ENCODE results near the gene SYCP2L. TPM values are rescaled to one million over a fixed set of nuclear protein-coding genes. Genes with fewer than 3 reads are reported as not detected.

SYCP2L gene
- total and polyA plus RNA-seq, 2 of the 4 experiments (the other 2 are of a cell fraction) = 0.05 TPM; not detected in 1

DNA sequence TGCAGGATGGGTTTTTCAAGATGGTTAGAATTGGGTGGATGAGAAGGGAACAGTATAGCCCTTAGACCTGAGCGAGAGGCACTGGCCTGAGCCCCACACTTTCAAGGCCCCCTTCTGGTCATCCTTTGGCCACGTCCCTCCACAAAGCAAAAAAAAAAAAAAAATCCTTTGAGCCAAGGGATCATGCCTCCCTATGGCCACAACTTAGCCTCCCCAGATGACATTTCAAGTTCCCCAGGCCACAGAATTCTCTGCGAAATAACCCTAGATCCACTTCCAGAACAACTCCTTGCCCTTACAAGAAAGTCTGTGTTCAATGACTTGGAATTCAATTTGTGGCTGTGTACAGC, 126.8 kb downstream of the SYCP2L start:
- Histone ChIP-seq H2AFZ (replicated peaks; ENCODE audit: low read length, poor library complexity) (no peak overlapping the region), H3K9me1 (ENCODE audit: insufficient read depth, low read length) (peaks cover 6% of the 10 kb centered on the region), H3K4me3 (ENCODE audit: insufficient read depth, low read depth, low read length) (no peak overlapping the region), H3K4me1 (ENCODE audit: control insufficient read depth, insufficient read depth, low read length) (peaks cover 10% of the 10 kb centered on the region), H3K9me3 (ENCODE audit: control insufficient read depth, insufficient read depth, low read length) (no peaks in the 10 kb centered on the region), H3K27me3 (ENCODE audit: control insufficient read depth, insufficient read depth, low read length) (no peaks in the 10 kb centered on the region), H3K9ac (ENCODE audit: low read depth, low read length) (no peak overlapping the region), H2BK5ac (ENCODE audit: low read depth, low read length, poor library complexity, severe bottlenecking) (no peak overlapping the region), H2BK20ac (ENCODE audit: low read depth, low read length) (peak overlapping the region; percentile 32), H3K79me1 (ENCODE audit: low read depth in 1 of 2, low read length in 2 of 2) (peaks cover 0 to 4% of the 10 kb centered on the region in 2 experiments; a peak in 1 of 4 replicates), H4K20me1 (ENCODE audit: insufficient read depth, low read length) (no peaks in the 10 kb centered on the region), H3K4ac (ENCODE audit: low read depth, low read length) (peak overlapping the region; percentile 40), H3K36me3 (ENCODE audit: control insufficient read depth, insufficient read depth, low read length) (no peaks in the 10 kb centered on the region), H3K23ac (ENCODE audit: low read depth, low read length) (no peak overlapping the region; the same call in 1 of the 2 replicates), H4K8ac (ENCODE audit: low read depth in 2 of 2, low read length in 2 of 2) (no peak overlapping the region), H3K18ac (ENCODE audit: low read depth, low read length) (no peak overlapping the region; the same call in 1 of the 2 replicates), H3K56ac (ENCODE audit: extremely low read depth, insufficient read depth, low read length) (no peak overlapping the region), H4K5ac (ENCODE audit: low read depth, low read length) (no peak overlapping the region), H3K14ac (replicated peaks; ENCODE audit: low read depth, low read length) (peak overlapping the region; percentile 52; the same call in 1 of the 2 replicates), H4K91ac (ENCODE audit: insufficient read depth, low read depth, low read length) (peak overlapping the region; percentile 17; the same call in 1 of the 2 replicates), H2AK9ac (replicated peaks; ENCODE audit: low read depth, low read length, poor library complexity) (peak overlapping the region; percentile 51), H3K27ac (ENCODE audit: insufficient read depth, low read length) (no peak overlapping the region), H2AK5ac (ENCODE audit: low read depth, low read length) (no peak overlapping the region), H3K4me2 (ENCODE audit: low read depth, low read length) (no peak overlapping the region), H2BK15ac (ENCODE audit: low read depth, low read length) (peak overlapping the region; percentile 1; the same call in 1 of the 3 replicates), H2BK120ac (ENCODE audit: low read depth, low read length) (peak overlapping the region; percentile 16; the same call in 1 of the 2 replicates)
- POLR2A ChIA-PET (ENCODE audit: unreplicated experiment) = no interaction called here
- ATAC-seq (ENCODE audit: low read depth) (no peak), DNase-seq (no peak)
- CTCF ChIA-PET = no interaction called here
- intact Hi-C loops (cut with micrococcal nuclease) = no loop called here
- WGBS, 2 experiments (ENCODE audit: extremely low coverage in 2 of 2, insufficient read length in 1 of 2) = no CpG with 5 or more reads among the region's 3 CpGs
- in situ Hi-C loops (cut with MboI; ENCODE audit: low sequenced_read_pairs) = no loop called here
- BruUV-seq (replicated peaks) = no TSS peak
- no peak for TF ChIP-seq MAFK (IDR thresholded peaks at IDR 0.05; ENCODE audit: low read depth, low read length)
- TF ChIP-seq BHLHE40 (IDR thresholded peaks at IDR 0.05; ENCODE audit: low read depth, low read length) = no peak
- no peak for TF ChIP-seq CEBPB (IDR thresholded peaks at IDR 0.05; ENCODE audit: low read depth, low read length)
- TF ChIP-seq, protein P1, sequence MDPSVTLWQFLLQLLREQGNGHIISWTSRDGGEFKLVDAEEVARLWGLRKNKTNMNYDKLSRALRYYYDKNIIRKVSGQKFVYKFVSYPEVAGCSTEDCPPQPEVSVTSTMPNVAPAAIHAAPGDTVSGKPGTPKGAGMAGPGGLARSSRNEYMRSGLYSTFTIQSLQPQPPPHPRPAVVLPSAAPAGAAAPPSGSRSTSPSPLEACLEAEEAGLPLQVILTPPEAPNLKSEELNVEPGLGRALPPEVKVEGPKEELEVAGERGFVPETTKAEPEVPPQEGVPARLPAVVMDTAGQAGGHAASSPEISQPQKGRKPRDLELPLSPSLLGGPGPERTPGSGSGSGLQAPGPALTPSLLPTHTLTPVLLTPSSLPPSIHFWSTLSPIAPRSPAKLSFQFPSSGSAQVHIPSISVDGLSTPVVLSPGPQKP (IDR thresholded peaks at IDR 0.05; ENCODE audit: borderline replicate concordance, low read depth, low read length) = no peak
- TF ChIP-seq MAZ (IDR thresholded peaks at IDR 0.05; ENCODE audit: borderline replicate concordance, low read depth, low read length) = no peak
- no peak for TF ChIP-seq SMC3 (IDR thresholded peaks at IDR 0.05; ENCODE audit: low read depth, low read length)
- no peak for TF ChIP-seq CHD1 (IDR thresholded peaks at IDR 0.05; ENCODE audit: low read depth, low read length)
- no peak for TF ChIP-seq NFE2L2 (IDR thresholded peaks at IDR 0.05; ENCODE audit: low read depth, low read length)
- TF ChIP-seq RFX5 (IDR thresholded peaks at IDR 0.05; ENCODE audit: low read depth, low read length) = no peak
- no peak for TF ChIP-seq RCOR1 (IDR thresholded peaks at IDR 0.05; ENCODE audit: insufficient replicate concordance, low read length)
- TF ChIP-seq, protein P2, sequence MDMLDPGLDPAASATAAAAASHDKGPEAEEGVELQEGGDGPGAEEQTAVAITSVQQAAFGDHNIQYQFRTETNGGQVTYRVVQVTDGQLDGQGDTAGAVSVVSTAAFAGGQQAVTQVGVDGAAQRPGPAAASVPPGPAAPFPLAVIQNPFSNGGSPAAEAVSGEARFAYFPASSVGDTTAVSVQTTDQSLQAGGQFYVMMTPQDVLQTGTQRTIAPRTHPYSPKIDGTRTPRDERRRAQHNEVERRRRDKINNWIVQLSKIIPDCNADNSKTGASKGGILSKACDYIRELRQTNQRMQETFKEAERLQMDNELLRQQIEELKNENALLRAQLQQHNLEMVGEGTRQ (IDR thresholded peaks at IDR 0.05; ENCODE audit: low read depth, low read length) = no peak
- dilution Hi-C loops (cut with HindIII; ENCODE audit: low sequenced_read_pairs, unreplicated experiment) = no loop called here

Measured in IMR-90 (cell line).